HCT116 (cell line): ENCODE results near the gene SETX. TPM values are rescaled to one million over a fixed set of nuclear protein-coding genes. Genes with fewer than 3 reads are reported as not detected.

Source experiments
- ATAC-seq: fragments of 200-7000 bp; cut with Tn5 transposase; 2 replicates; pipeline ENCODE4 v1.9.1; 2020; ENCODE audit warnings: mild to moderate bottlenecking, moderate library complexity
- BruUV-seq: library from RNA; stranded (reverse); fragments of 400-500 nt; replicated peaks from 2 replicates; lab custom pipeline; 2021; lab: Mats Ljungman, UMichigan
- CTCF ChIA-PET: fragments of 300-600 bp; sonication (Branson Sonifier 250); formaldehyde crosslinking; loops from one replicate; lab custom pipeline; 2021; ENCODE audit warnings: antibody characterized with exemption; lab: Charles Lee
- POLR2A ChIA-PET: fragments of 300-600, 350-600 bp; sonication (Branson Sonifier 250); formaldehyde crosslinking; loops from one replicate; lab custom pipeline; 2021; ENCODE audit warnings: antibody characterized with exemption; lab: Charles Lee
- RAD21 ChIA-PET, 2 experiments: fragments of 300-600 bp; sonication (Branson Sonifier 250); formaldehyde crosslinking; loops; one replicate each; lab custom pipeline; 2023; ENCODE audit warnings: low total read pairs in 2 of 2; ENCODE audit not compliant: uncharacterized antibody in 2 of 2, unreplicated experiment in 2 of 2, low non-redundant PET in 1 of 2; lab: Charles Lee
- DNase-seq: peaks from one replicate; pipeline ENCODE4 v3.0.0-alpha.2; 2010; ENCODE audit warnings: low read depth, low spot score
- H2AFZ ChIP-seq: fragments of 200-600 bp; shearing (Covaris generic), sonication (generic); 2 replicates; pipeline ENCODE4 v1.6.1; 2017; ENCODE audit warnings: low read depth, mixed run types, mixed read lengths, antibody characterized with exemption, low read length; ENCODE audit not compliant: poor library complexity, severe bottlenecking
- H3K27ac ChIP-seq: 2 replicates; pipeline ENCODE4 v1.5.1; 2012; ENCODE audit warnings: low read depth, low read length
- H3K27me3 ChIP-seq: fragments of 200-600 bp; sonication (generic); 2 replicates; pipeline ENCODE4 v1.6.1; 2016; ENCODE audit warnings: mixed run types, low read length, mixed read lengths; ENCODE audit not compliant: insufficient read depth
- H3K36me3 ChIP-seq, 2 experiments: fragments of 200-500 bp in 1 of 2; fragments of 200-600 bp in 1 of 2; sonication (Bioruptor generic) in 1 of 2; sonication (generic) in 1 of 2; 2 replicates each; pipeline versions ENCODE4 v1.5.1 to v1.6.1; 2014 to 2016; ENCODE audit warnings: low read length in 2 of 2, inconsistent platforms in 1 of 2, mixed read lengths in 1 of 2, mixed run types in 1 of 2; ENCODE audit not compliant: insufficient read depth in 2 of 2, control insufficient read depth in 1 of 2
- H3K4me1 ChIP-seq, 2 experiments: fragments of 200-600 bp in 1 of 2; sonication (generic) in 1 of 2; 2 replicates each; pipeline versions ENCODE4 v1.5.1 to v1.6.1; 2012 to 2017; ENCODE audit warnings: low read length in 2 of 2, inconsistent platforms in 1 of 2, mild to moderate bottlenecking in 1 of 2, mixed read lengths in 1 of 2, mixed run types in 1 of 2, moderate library complexity in 1 of 2; ENCODE audit not compliant: insufficient read depth in 2 of 2, control insufficient read depth in 1 of 2
- H3K4me2 ChIP-seq: fragments of 200-600 bp; sonication (generic); 2 replicates; pipeline ENCODE4 v1.6.1; 2017; ENCODE audit warnings: mixed run types, low read length, mixed read lengths
- H3K4me3 ChIP-seq, 2 experiments: fragments of 200-600 bp in 1 of 2; sonication (generic) in 1 of 2; replicated peaks in 1 of 2; 2 replicates each; pipeline ENCODE4 v1.5.1; 2011 to 2016; ENCODE audit warnings: low read length in 2 of 2, control low read depth in 1 of 2, low read depth in 1 of 2, mild to moderate bottlenecking in 1 of 2, mixed read lengths in 1 of 2, mixed run types in 1 of 2
- H3K79me2 ChIP-seq: fragments of 200-600 bp; sonication (generic); 2 replicates; pipeline ENCODE4 v1.6.1; 2017; ENCODE audit warnings: mild to moderate bottlenecking, mixed run types, low read length, moderate library complexity, mixed read lengths; ENCODE audit not compliant: insufficient read depth
- H3K9ac ChIP-seq: fragments of 200-600 bp; sonication (generic); 2 replicates; pipeline ENCODE4 v1.6.1; 2016; ENCODE audit warnings: low read length, mixed read lengths
- H3K9me2 ChIP-seq: fragments of 200-600 bp; sonication (generic), shearing (Covaris generic); 2 replicates; pipeline ENCODE4 v1.6.1; 2017; ENCODE audit warnings: mixed run types, mild to moderate bottlenecking, moderate library complexity; ENCODE audit not compliant: insufficient read depth
- H3K9me3 ChIP-seq, 2 experiments: fragments of 200-500 bp in 1 of 2; fragments of 200-600 bp in 1 of 2; sonication (Bioruptor generic) in 1 of 2; sonication (generic) in 1 of 2; 2 replicates each; pipeline ENCODE4 v1.6.1; 2014 to 2017; ENCODE audit warnings: low read length in 2 of 2, mixed read lengths in 2 of 2, inconsistent platforms in 1 of 2, low read depth in 1 of 2, mild to moderate bottlenecking in 1 of 2, mixed run types in 1 of 2, moderate library complexity in 1 of 2; ENCODE audit not compliant: control insufficient read depth in 1 of 2, insufficient read depth in 1 of 2
- H4K20me1 ChIP-seq: fragments of 200-600 bp; sonication (generic), shearing (Covaris generic); 2 replicates; pipeline ENCODE4 v1.6.1; 2017; ENCODE audit warnings: mixed run types, mild to moderate bottlenecking, moderate library complexity; ENCODE audit not compliant: insufficient read depth
- ATF3 ChIP-seq: IDR thresholded peaks from 2 replicates; pipeline ENCODE4 v1.6.1; 2012
- CBX3 ChIP-seq: IDR thresholded peaks from 2 replicates; pipeline ENCODE4 v1.6.1; 2012; ENCODE audit warnings: low read depth
- EGR1 ChIP-seq: IDR thresholded peaks from 2 replicates; pipeline ENCODE4 v1.6.1; 2012; ENCODE audit warnings: low read depth
- EZH2 ChIP-seq: fragments of 200-600 bp; sonication (generic); IDR thresholded peaks from 2 replicates; pipeline ENCODE4 v1.6.1; 2017; ENCODE audit warnings: antibody characterized with exemption, mixed run types
- EZH2phosphoT487 ChIP-seq: fragments of 200-600 bp; IDR thresholded peaks from 2 replicates; pipeline ENCODE4 v1.6.1; 2018; ENCODE audit warnings: antibody characterized with exemption, borderline replicate concordance
- FOSL1 ChIP-seq: IDR thresholded peaks from 2 replicates; pipeline ENCODE4 v1.6.1; 2012; ENCODE audit warnings: low read depth
- JUND ChIP-seq: IDR thresholded peaks from 2 replicates; pipeline ENCODE4 v1.6.1; 2012
- POLR2A ChIP-seq: IDR thresholded peaks from 2 replicates; pipeline ENCODE4 v1.7.0; 2011; ENCODE audit warnings: borderline replicate concordance; ENCODE audit not compliant: insufficient read depth, insufficient read length; ENCODE audit errors: extremely low read depth
- POLR2AphosphoS5 ChIP-seq: IDR thresholded peaks from 2 replicates; pipeline ENCODE4 v1.6.1; 2011; ENCODE audit warnings: mild to moderate bottlenecking, low read depth, low read length, moderate library complexity
- RAD21 ChIP-seq: IDR thresholded peaks from 2 replicates; pipeline ENCODE4 v1.6.1; 2012; ENCODE audit warnings: low read depth, mild to moderate bottlenecking
- REST ChIP-seq: IDR thresholded peaks from 2 replicates; pipeline ENCODE4 v1.6.1; 2012; ENCODE audit warnings: low read depth
- YY1 ChIP-seq: IDR thresholded peaks from 2 replicates; pipeline ENCODE4 v1.6.1; 2011; ENCODE audit warnings: low read length, low read depth, moderate library complexity, mild to moderate bottlenecking; ENCODE audit not compliant: insufficient replicate concordance; ENCODE audit errors: extremely low read depth
- ZBTB33 ChIP-seq: IDR thresholded peaks from 2 replicates; pipeline ENCODE4 v1.6.1; 2011; ENCODE audit warnings: mild to moderate bottlenecking, low read length, moderate library complexity; ENCODE audit not compliant: insufficient replicate concordance; ENCODE audit errors: extremely low read depth
- ZNF274 ChIP-seq: fragments of 200-500 bp; sonication (Bioruptor generic); IDR thresholded peaks from 2 replicates; pipeline ENCODE4 v1.6.1; 2014; ENCODE audit warnings: mild to moderate bottlenecking, low read depth, low read length, inconsistent platforms
- intact Hi-C: fragments of 100-400 bp; cut with micrococcal nuclease; formaldehyde crosslinking; loops from 2 replicates; pipeline ENCODE4 v1.10.0; 2022
- total RNA-seq: library from RNA; stranded (reverse); gene quantifications from one replicate; pipeline ENCODE4 v1.2.1, GENCODE V29; 2021; ENCODE audit not compliant: unreplicated experiment

SETX gene
- total RNA-seq, 1 experiment from 2014 or later, result 38.5 TPM

- H3K79me2 ChIP-seq, result peaks cover 7% of the 10 kb centered on the region; the same call in 1 of the 2 replicates
- H3K27ac ChIP-seq, result no peak overlapping the region
- no TSS peak for BruUV-seq
- no peak overlapping the region for H3K4me3 ChIP-seq
- ChIA-PET POLR2A (no interaction called here), RAD21 (no interaction called here), CTCF (interaction anchor here (1.1 to 1.8 kb wide), 3 partner anchors 8 to 502 kb away, joined by 3 to 13 read pairs (median 7); no protein-coding TSS in a partner anchor)
- H3K4me2 ChIP-seq, result no peak overlapping the region
- intact Hi-C loops, result loop anchor here (10.0 kb wide), 1 partner anchor 314 kb away; no protein-coding TSS in a partner anchor
- H3K36me3 ChIP-seq, result peaks cover 19 to 29% of the 10 kb centered on the region in 2 experiments
- DNase-seq (no peak), ATAC-seq (no peak)
- no peaks in the 10 kb centered on the region for H4K20me1 ChIP-seq
- H2AFZ ChIP-seq, result no peak overlapping the region
- H3K9me3 ChIP-seq, result no peaks in the 10 kb centered on the region
- H3K27me3 ChIP-seq, result no peaks in the 10 kb centered on the region
- peaks cover 0 to 11% of the 10 kb centered on the region in 2 experiments; a peak in 2 of 4 replicates for H3K4me1 ChIP-seq
- TF ChIP-seq FOSL1, result no peak
- TF ChIP-seq JUND, result no peak
- TF ChIP-seq RAD21, result no peak
- TF ChIP-seq EGR1, result no peak
- TF ChIP-seq POLR2A, result no peak
- TF ChIP-seq REST, result no peak
- TF ChIP-seq ZBTB33, result no peak
- TF ChIP-seq YY1, result no peak
- TF ChIP-seq ZNF274, result no peak
- TF ChIP-seq ATF3, result no peak
- no peak for TF ChIP-seq POLR2AphosphoS5
- no peak for TF ChIP-seq EZH2
- TF ChIP-seq CBX3, result no peak
- TF ChIP-seq EZH2phosphoT487, result no peak
- TF ChIP-seq, all 23 proteins: peak for 0
- Histone ChIP-seq H3K9me2 (no peaks in the 10 kb centered on the region), H3K9ac (no peak overlapping the region)
Observed at GRCh38 chr9:132260846-132261245, 93.9 kb downstream of the SETX start.
